ENCODE measurements around the gene KLF13. TPM values are rescaled to one million over a fixed set of nuclear protein-coding genes. Genes with fewer than 3 reads are reported as not detected.

Gene KLF13
- total RNA-seq, 6 experiments from 2014 or later, result 22.5 to 29.1 (median 23.5) TPM

GRCh38 chr15:31296646-31297574, 29.7 kb upstream of the KLF13 start:
- no peak overlapping the region for H3K27ac Mint-ChIP-seq
- no peak for DNase-seq
- no peaks in the 10 kb centered on the region for H3K9me3 Mint-ChIP-seq
- no peaks in the 10 kb centered on the region for H3K4me1 Mint-ChIP-seq (ENCODE audit: low read depth)
- no peaks in the 10 kb centered on the region for H3K36me3 Mint-ChIP-seq (ENCODE audit: low read depth)
- TF ChIP-seq CTCF (IDR thresholded peaks at IDR 0.05), result no peak
- H3K27me3 Mint-ChIP-seq (ENCODE audit: insufficient read depth), result peaks cover 41% of the 10 kb centered on the region
- no peak overlapping the region for H3K4me3 Mint-ChIP-seq

GRCh38 chr15:31297575-31298456, 28.8 kb upstream of the KLF13 start:
- no peaks in the 10 kb centered on the region for H3K4me1 Mint-ChIP-seq (ENCODE audit: low read depth)
- no peak for DNase-seq
- no peak overlapping the region for H3K27ac Mint-ChIP-seq
- no peaks in the 10 kb centered on the region for H3K36me3 Mint-ChIP-seq (ENCODE audit: low read depth)
- no peak for TF ChIP-seq CTCF (IDR thresholded peaks at IDR 0.05)
- H3K9me3 Mint-ChIP-seq, result no peaks in the 10 kb centered on the region
- H3K27me3 Mint-ChIP-seq (ENCODE audit: insufficient read depth), result peaks cover 37% of the 10 kb centered on the region
- no peak overlapping the region for H3K4me3 Mint-ChIP-seq

DNA sequence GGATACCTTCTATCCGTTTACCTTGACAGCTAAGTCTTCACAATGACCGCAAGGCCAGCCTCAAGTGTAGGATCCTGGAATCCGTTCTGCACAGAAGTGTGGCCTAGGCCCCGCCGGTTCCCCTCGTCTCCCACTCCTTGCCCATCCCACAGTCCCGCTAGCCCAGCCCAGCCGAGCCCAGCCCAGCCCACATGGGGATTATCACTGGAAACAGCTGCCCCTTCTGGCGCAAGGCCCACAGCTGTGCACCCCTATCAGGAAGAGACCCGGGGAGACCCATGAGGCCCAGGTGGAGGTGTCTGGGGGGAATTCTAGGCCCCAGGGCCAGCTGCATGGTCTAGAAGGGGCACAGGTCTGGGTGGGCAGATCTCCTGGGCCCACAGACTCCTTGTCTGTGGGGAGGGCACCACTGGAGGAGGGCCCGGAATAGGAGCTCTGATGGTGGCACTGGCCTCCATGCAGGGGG, 27.9 kb upstream of the KLF13 start:
- no peaks in the 10 kb centered on the region for H3K36me3 Mint-ChIP-seq (ENCODE audit: low read depth)
- no peak overlapping the region for H3K4me3 Mint-ChIP-seq
- H3K9me3 Mint-ChIP-seq, result no peaks in the 10 kb centered on the region
- H3K27ac Mint-ChIP-seq, result no peak overlapping the region
- H3K27me3 Mint-ChIP-seq (ENCODE audit: insufficient read depth), result peaks cover 38% of the 10 kb centered on the region
- TF ChIP-seq CTCF (IDR thresholded peaks at IDR 0.05), result no peak
- no peak for DNase-seq
- H3K4me1 Mint-ChIP-seq (ENCODE audit: low read depth), result no peaks in the 10 kb centered on the region

GRCh38 chr15:31300208-31300661, 26.4 kb upstream of the KLF13 start:
- Mint-ChIP-seq H3K27me3 (ENCODE audit: insufficient read depth) (peaks cover 33% of the 10 kb centered on the region), H3K9me3 (no peaks in the 10 kb centered on the region), H3K4me3 (no peak overlapping the region), H3K36me3 (ENCODE audit: low read depth) (no peaks in the 10 kb centered on the region), H3K4me1 (ENCODE audit: low read depth) (no peaks in the 10 kb centered on the region), H3K27ac (no peak overlapping the region)
- DNase-seq, result no peak
- no peak for TF ChIP-seq CTCF (IDR thresholded peaks at IDR 0.05)

DNA sequence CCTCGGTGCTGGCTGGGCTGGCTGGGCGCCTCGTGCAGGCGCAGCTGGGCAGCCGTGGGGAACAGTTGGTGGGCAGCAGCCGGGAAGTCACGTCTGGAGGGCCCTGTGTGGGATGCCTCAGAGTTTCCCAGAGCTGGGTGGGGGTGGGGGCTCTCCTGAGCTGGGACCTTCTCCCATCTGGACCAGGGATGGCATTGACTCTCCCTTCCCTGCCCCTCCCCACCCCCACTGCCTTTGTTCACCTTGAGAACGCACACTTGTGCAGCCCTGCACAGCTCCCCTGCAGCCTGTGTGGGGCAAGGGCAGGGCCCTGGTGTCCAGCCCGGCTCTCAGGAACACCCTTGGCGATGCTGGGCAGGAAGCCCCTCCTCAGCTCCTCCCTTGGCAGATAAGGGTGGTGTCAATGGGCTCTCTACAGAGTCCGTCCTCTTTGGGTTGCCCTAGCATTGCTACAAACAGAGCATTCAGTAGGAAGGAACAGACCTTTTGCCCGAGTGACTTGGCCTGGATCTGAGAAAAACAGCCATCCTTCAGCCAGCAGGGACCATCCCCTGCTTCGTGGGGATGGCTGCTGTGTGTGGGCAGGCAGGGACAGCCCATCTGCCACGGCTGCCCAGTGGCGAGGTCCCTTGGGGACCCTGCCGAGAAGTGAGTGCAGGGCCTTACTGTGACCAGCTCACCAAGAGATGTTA, 25.5 kb upstream of the KLF13 start:
- Mint-ChIP-seq H3K27ac (no peak overlapping the region), H3K4me3 (no peak overlapping the region), H3K27me3 (ENCODE audit: insufficient read depth) (peaks cover 33% of the 10 kb centered on the region), H3K36me3 (ENCODE audit: low read depth) (no peaks in the 10 kb centered on the region), H3K9me3 (no peaks in the 10 kb centered on the region), H3K4me1 (ENCODE audit: low read depth) (no peaks in the 10 kb centered on the region)
- no peak for TF ChIP-seq CTCF (IDR thresholded peaks at IDR 0.05)
- DNase-seq, result no peak
